OCI-LY7 (cell line): ENCODE data around the gene B4GALT6. TPM values are rescaled to one million over a fixed set of nuclear protein-coding genes. Genes with fewer than 3 reads are reported as not detected.

Source experiments
- BruUV-seq: library from RNA; stranded (reverse); fragments of 400-500 nt; replicated peaks from 2 replicates; lab custom pipeline; 2021; lab: Mats Ljungman, UMichigan
- CTCF ChIA-PET: fragments of 300-600 bp; sonication (Branson Sonifier 250); formaldehyde crosslinking; loops from one replicate; lab custom pipeline; 2022; ENCODE audit warnings: antibody characterized with exemption; ENCODE audit not compliant: unreplicated experiment; lab: Charles Lee
- POLR2A ChIA-PET: fragments of 300-600 bp; sonication (Branson Sonifier 250); formaldehyde crosslinking; loops from one replicate; lab custom pipeline; 2022; ENCODE audit warnings: antibody characterized with exemption; lab: Charles Lee
- DNase-seq: peaks from one replicate; pipeline ENCODE4 v3.0.0-alpha.2; 2015; ENCODE audit warnings: low spot score
- H2AFZ ChIP-seq: fragments of 200-600 bp; sonication (generic), shearing (Covaris generic); 2 replicates; pipeline ENCODE4 v1.6.1; 2014; ENCODE audit warnings: mild to moderate bottlenecking, antibody characterized with exemption, low read length, moderate library complexity
- H3K27ac ChIP-seq: fragments of 200-600 bp; sonication (generic); 2 replicates; pipeline ENCODE4 v1.5.1; 2014; ENCODE audit warnings: mixed run types, low read depth, mild to moderate bottlenecking, moderate library complexity, low read length, inconsistent platforms; ENCODE audit not compliant: poor library complexity, severe bottlenecking
- H3K36me3 ChIP-seq: fragments of 200-600 bp; sonication (generic); 2 replicates; pipeline ENCODE4 v1.6.1; 2014; ENCODE audit warnings: mild to moderate bottlenecking, antibody characterized with exemption, low read length, moderate library complexity, mixed read lengths; ENCODE audit not compliant: insufficient read depth
- H3K4me1 ChIP-seq: fragments of 200-600 bp; sonication (generic); 2 replicates; pipeline ENCODE4 v1.5.1; 2014; ENCODE audit warnings: mild to moderate bottlenecking, low read length; ENCODE audit not compliant: insufficient read depth, poor library complexity, severe bottlenecking
- H3K4me2 ChIP-seq: fragments of 200-600 bp; sonication (generic); 2 replicates; pipeline ENCODE4 v1.6.1; 2014; ENCODE audit warnings: mild to moderate bottlenecking, low read length
- H3K4me3 ChIP-seq: fragments of 200-600 bp; sonication (generic); 2 replicates; pipeline ENCODE4 v1.5.1; 2014; ENCODE audit warnings: mild to moderate bottlenecking, low read depth, low read length; ENCODE audit not compliant: poor library complexity, severe bottlenecking
- H3K79me2 ChIP-seq: fragments of 200-600 bp; sonication (generic); 2 replicates; pipeline ENCODE4 v1.6.1; 2016; ENCODE audit warnings: low read depth, mild to moderate bottlenecking, low read length, moderate library complexity, mixed read lengths; ENCODE audit not compliant: insufficient read depth
- H3K9me2 ChIP-seq: fragments of 200-600 bp; sonication (generic); 2 replicates; pipeline ENCODE4 v1.6.1; 2016; ENCODE audit warnings: mild to moderate bottlenecking, low read length, mixed read lengths; ENCODE audit not compliant: insufficient read depth
- H3K9me3 ChIP-seq: fragments of 200-600 bp; sonication (generic); 2 replicates; pipeline ENCODE4 v1.6.1; 2014; ENCODE audit warnings: mild to moderate bottlenecking, mixed run types, low read length, mixed read lengths
- H4K20me1 ChIP-seq: fragments of 200-600 bp; sonication (generic); 2 replicates; pipeline ENCODE4 v1.6.1; 2014; ENCODE audit warnings: mild to moderate bottlenecking, antibody characterized with exemption, low read length, moderate library complexity, mixed read lengths; ENCODE audit not compliant: insufficient read depth
- CTCF ChIP-seq: fragments of 200-600 bp; sonication (generic); conservative IDR thresholded peaks from 2 replicates; pipeline ENCODE4 v1.5.1; 2014; ENCODE audit warnings: mild to moderate bottlenecking, antibody characterized with exemption, low read length, moderate library complexity, mixed read lengths
- EZH2phosphoT487 ChIP-seq: fragments of 200-600 bp; sonication (generic); IDR thresholded peaks from 2 replicates; pipeline ENCODE4 v1.6.1; 2018; ENCODE audit warnings: low read depth, borderline replicate concordance, mild to moderate bottlenecking, mixed run types, antibody characterized with exemption, low read length, moderate library complexity, mixed read lengths
- intact Hi-C: fragments of 100-400 bp; cut with micrococcal nuclease; formaldehyde crosslinking; loops from one replicate; pipeline ENCODE4 v1.10.0; 2022; ENCODE audit not compliant: unreplicated experiment
- total RNA-seq, 2 experiments: library from RNA; depleted of rRNA in 1 of 2; stranded (reverse); fragments of >200 nt in 1 of 2; shearing (Covaris generic) in 1 of 2; gene quantifications; 2 replicates each; pipeline ENCODE4 v1.2.3, GENCODE V29; 2014 to 2022

B4GALT6 gene
- total RNA-seq, 2 experiments from 2014 or later = 5.5 to 22.8 TPM

- H3K79me2 ChIP-seq = no peaks in the 10 kb centered on the region
- no peak overlapping the region for H3K4me3 ChIP-seq
- no TSS peak for BruUV-seq
- peak overlapping the region; percentile 83; the same call in 1 of the 2 replicates for H2AFZ ChIP-seq
- no peaks in the 10 kb centered on the region for H3K36me3 ChIP-seq
- TF ChIP-seq CTCF (no peak), EZH2phosphoT487 (no peak)
- CTCF ChIA-PET = no interaction called here
- H3K9me3 ChIP-seq = no peaks in the 10 kb centered on the region
- H3K4me2 ChIP-seq = no peak overlapping the region
- H3K9me2 ChIP-seq = no peaks in the 10 kb centered on the region
- POLR2A ChIA-PET = no interaction called here
- no peak overlapping the region for H3K27ac ChIP-seq
- intact Hi-C loops = no loop called here
- no peak for DNase-seq
- peaks cover 11% of the 10 kb centered on the region for H3K4me1 ChIP-seq
- H4K20me1 ChIP-seq = no peaks in the 10 kb centered on the region
Measured at GRCh38 chr18:31612124-31612523, 72.3 kb downstream of the B4GALT6 start.

- intact Hi-C loops = no loop called here
- BruUV-seq = no TSS peak
Measured at GRCh38 chr18:31611511-31611910, 72.9 kb downstream of the B4GALT6 start.

More at GRCh38 chr18:31611511-31611910, 72.9 kb downstream of the B4GALT6 start:
- Histone ChIP-seq H3K36me3 (no peaks in the 10 kb centered on the region), H3K27ac (no peak overlapping the region), H3K9me2 (no peaks in the 10 kb centered on the region), H2AFZ (peak overlapping the region; percentile 83; the same call in 1 of the 2 replicates), H3K9me3 (no peaks in the 10 kb centered on the region), H3K4me1 (peaks cover 11% of the 10 kb centered on the region), H3K79me2 (no peaks in the 10 kb centered on the region), H3K4me3 (no peak overlapping the region), H4K20me1 (no peaks in the 10 kb centered on the region), H3K4me2 (no peak overlapping the region)
- no peak for TF ChIP-seq EZH2phosphoT487
- no peak for TF ChIP-seq CTCF
- CTCF ChIA-PET = no interaction called here
- DNase-seq = no peak
- POLR2A ChIA-PET = no interaction called here
